Mesenchymal stem cell (in vitro differentiated cells and primary cell): Measurements from ENCODE around the gene DACH2.
"Not testable (repeated sequence)": the region's sequence is repeated elsewhere in the genome, so short reads cannot be mapped to it uniquely, and the experiment has no call there.

Experiments used
- DNase-seq: peaks from one replicate; pipeline ENCODE4 v3.0.0-alpha.2; 2013
- H2AFZ ChIP-seq: one replicate; pipeline ENCODE4 v1.6.1; 2013; ENCODE audit warnings: low read depth, mild to moderate bottlenecking, control low read depth, inconsistent platforms, low read length, moderate library complexity
- H2AK5ac ChIP-seq: 2 replicates; pipeline ENCODE4 v1.6.1; 2013; ENCODE audit warnings: low read length, moderate library complexity, mild to moderate bottlenecking, inconsistent platforms; ENCODE audit not compliant: severe bottlenecking
- H2BK120ac ChIP-seq: one replicate; pipeline ENCODE4 v1.6.1; 2013; ENCODE audit warnings: low read depth, mild to moderate bottlenecking, inconsistent platforms, low read length, moderate library complexity
- H2BK12ac ChIP-seq, 2 experiments: one replicate each; pipeline ENCODE4 v1.6.1; 2013; ENCODE audit warnings: inconsistent platforms in 2 of 2, low read length in 2 of 2, mild to moderate bottlenecking in 2 of 2, moderate library complexity in 2 of 2, control low read depth in 1 of 2
- H2BK15ac ChIP-seq: one replicate; pipeline ENCODE4 v1.6.1; 2013; ENCODE audit warnings: mild to moderate bottlenecking, low read depth, inconsistent platforms; ENCODE audit not compliant: poor library complexity, severe bottlenecking
- H2BK5ac ChIP-seq: 2 replicates; pipeline ENCODE4 v1.6.1; 2013; ENCODE audit warnings: low read depth, mild to moderate bottlenecking, low read length, control low read depth, inconsistent platforms; ENCODE audit not compliant: poor library complexity, severe bottlenecking
- H3K14ac ChIP-seq, 2 experiments: one replicate each; pipeline ENCODE4 v1.6.1; 2013; ENCODE audit warnings: inconsistent platforms in 2 of 2, low read length in 2 of 2, control low read depth in 1 of 2, mild to moderate bottlenecking in 1 of 2, moderate library complexity in 1 of 2
- H3K18ac ChIP-seq, 2 experiments: one replicate each; pipeline ENCODE4 v1.6.1; 2013; ENCODE audit warnings: inconsistent platforms in 2 of 2, low read length in 2 of 2, control low read depth in 1 of 2, low read depth in 1 of 2, mild to moderate bottlenecking in 1 of 2
- H3K23ac ChIP-seq, 2 experiments: one replicate each; pipeline ENCODE4 v1.6.1; 2013; ENCODE audit warnings: inconsistent platforms in 2 of 2, low read length in 2 of 2, mild to moderate bottlenecking in 2 of 2, moderate library complexity in 2 of 2, control low read depth in 1 of 2
- H3K27ac ChIP-seq: 2 replicates; pipeline ENCODE4 v1.5.1; 2013; ENCODE audit warnings: mild to moderate bottlenecking, moderate library complexity, low read length, control low read depth, inconsistent platforms; ENCODE audit not compliant: poor library complexity, severe bottlenecking
- H3K27me3 ChIP-seq, 2 experiments: 2 replicates each; pipeline versions ENCODE4 v1.6.1 to v1.7.0; 2013; ENCODE audit warnings: low read length in 2 of 2, mild to moderate bottlenecking in 2 of 2, moderate library complexity in 2 of 2, control low read depth in 1 of 2, inconsistent platforms in 1 of 2; ENCODE audit not compliant: control insufficient read depth in 1 of 2, insufficient read depth in 1 of 2
- H3K36me3 ChIP-seq, 2 experiments: 2 replicates each; pipeline versions ENCODE4 v1.6.1 to v1.7.0; 2013; ENCODE audit warnings: low read length in 2 of 2, control low read depth in 1 of 2, inconsistent platforms in 1 of 2, low read depth in 1 of 2, mild to moderate bottlenecking in 1 of 2; ENCODE audit not compliant: insufficient read depth in 2 of 2, control insufficient read depth in 1 of 2
- H3K4ac ChIP-seq, 2 experiments: one replicate each; pipeline ENCODE4 v1.6.1; 2013; ENCODE audit warnings: inconsistent platforms in 2 of 2, low read length in 2 of 2, mild to moderate bottlenecking in 2 of 2, moderate library complexity in 2 of 2, control low read depth in 1 of 2, low read depth in 1 of 2
- H3K4me1 ChIP-seq: 2 replicates; pipeline ENCODE4 v1.6.1; 2013; ENCODE audit warnings: low read depth, low read length, control low read depth; ENCODE audit not compliant: control insufficient read depth, insufficient read depth
- H3K4me2 ChIP-seq: 2 replicates; pipeline ENCODE4 v1.6.1; 2013; ENCODE audit warnings: low read length, mild to moderate bottlenecking, inconsistent platforms; ENCODE audit not compliant: poor library complexity, severe bottlenecking
- H3K4me3 ChIP-seq, 2 experiments: 2 replicates each; pipeline versions ENCODE4 v1.5.1 to v1.7.0; 2013; ENCODE audit warnings: low read length in 2 of 2, mild to moderate bottlenecking in 2 of 2, control low read depth in 1 of 2, low read depth in 1 of 2; ENCODE audit not compliant: insufficient read depth in 1 of 2
- H3K79me1 ChIP-seq: replicated peaks from 2 replicates; pipeline ENCODE4 v1.6.1; 2013; ENCODE audit warnings: mild to moderate bottlenecking, control low read depth, low read length, inconsistent platforms; ENCODE audit not compliant: poor library complexity, severe bottlenecking
- H3K9ac ChIP-seq: 2 replicates; pipeline ENCODE4 v1.7.0; 2013; ENCODE audit warnings: mild to moderate bottlenecking, low read length, moderate library complexity
- H3K9me3 ChIP-seq: 2 replicates; pipeline ENCODE4 v1.7.0; 2013; ENCODE audit warnings: mild to moderate bottlenecking, low read length; ENCODE audit not compliant: control insufficient read depth
- H4K8ac ChIP-seq: one replicate; pipeline ENCODE4 v1.6.1; 2013; ENCODE audit warnings: inconsistent platforms, mild to moderate bottlenecking, low read length, moderate library complexity
- H4K91ac ChIP-seq: one replicate; pipeline ENCODE4 v1.6.1; 2013; ENCODE audit warnings: mild to moderate bottlenecking, low read length, inconsistent platforms
- WGBS: methylation state at CpG from one replicate; pipeline ENCODE4 v1.1.7; 2013; ENCODE audit warnings: mixed read lengths; 5-methylcytosine and 5-hydroxymethylcytosine counted together

The DACH2 gene

GRCh38 chrX:86171366-86171765, 23.1 kb downstream of the DACH2 start:
- no peak overlapping the region for H2BK15ac ChIP-seq
- no peak overlapping the region for H3K23ac ChIP-seq
- no peak overlapping the region for H3K4me2 ChIP-seq
- H3K4me1 ChIP-seq, result no peaks in the 10 kb centered on the region
- WGBS, result 7% methylated on average over 2 of the region's 3 CpGs
- H3K4ac ChIP-seq, result no peak overlapping the region
- H3K36me3 ChIP-seq, result no peaks in the 10 kb centered on the region
- H3K27ac ChIP-seq, result no peak overlapping the region
- peaks cover 0 to 6% of the 10 kb centered on the region in 2 experiments for H3K27me3 ChIP-seq
- DNase-seq, result peak; percentile 16
- no peak overlapping the region for H2BK12ac ChIP-seq
- no peak overlapping the region for H3K14ac ChIP-seq
- no peak overlapping the region for H2AFZ ChIP-seq
- H4K8ac ChIP-seq, result no peak overlapping the region
- no peak overlapping the region for H2BK120ac ChIP-seq
- H3K9ac ChIP-seq, result no peak overlapping the region
- no peak overlapping the region for H2BK5ac ChIP-seq
- H3K4me3 ChIP-seq, result no peak overlapping the region
- H3K9me3 ChIP-seq, result no peaks in the 10 kb centered on the region
- H3K18ac ChIP-seq, result no peak overlapping the region
- H4K91ac ChIP-seq, result no peak overlapping the region
- no peaks in the 10 kb centered on the region for H3K79me1 ChIP-seq
- no peak overlapping the region for H2AK5ac ChIP-seq

- WGBS, result no CpG with 5 or more reads among the region's 1 CpG
- Histone ChIP-seq H2BK12ac (no peak overlapping the region), H2AFZ (no peak overlapping the region)
These were observed 30.7 kb downstream of the DACH2 start for GRCh38 chrX:86178906-86179305.

DNA sequence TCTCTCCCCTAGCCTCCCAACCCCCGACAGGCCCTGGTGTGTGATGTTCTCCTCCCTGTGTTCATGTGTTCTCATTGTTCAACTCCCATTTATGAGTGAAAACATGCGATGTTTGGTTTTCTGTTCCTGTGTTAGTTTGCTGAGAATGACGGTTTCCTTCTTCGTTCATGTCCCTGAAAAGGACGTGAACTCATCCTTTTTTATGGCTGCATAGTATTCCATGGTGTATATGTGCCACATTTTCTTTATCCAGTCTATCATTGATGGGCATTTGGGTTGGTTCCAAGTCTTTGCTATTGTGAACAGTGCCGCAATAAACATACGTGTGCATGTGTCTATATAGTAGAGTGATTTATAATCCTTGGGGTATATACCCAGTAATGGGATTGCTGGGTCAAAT, 33.1 kb downstream of the DACH2 start:
- WGBS, result 100% methylated on average over 1 of the region's 7 CpGs

More at GRCh38 chrX:86178906-86179305, 30.7 kb downstream of the DACH2 start:
- Histone ChIP-seq H2BK5ac (no peak overlapping the region), H3K4me3 (no peak overlapping the region), H3K18ac (no peak overlapping the region), H3K14ac (no peak overlapping the region), H4K8ac (no peak overlapping the region), H2AK5ac (no peak overlapping the region), H3K4me1 (no peaks in the 10 kb centered on the region), H4K91ac (no peak overlapping the region), H3K4me2 (no peak overlapping the region), H3K27me3 (no peaks in the 10 kb centered on the region), H3K36me3 (no peaks in the 10 kb centered on the region), H3K23ac (no peak overlapping the region), H3K9ac (no peak overlapping the region), H3K27ac (no peak overlapping the region), H3K4ac (no peak overlapping the region), H3K9me3 (no peaks in the 10 kb centered on the region), H2BK15ac (no peak overlapping the region), H3K79me1 (no peaks in the 10 kb centered on the region), H2BK120ac (no peak overlapping the region)
- DNase-seq, result no peak

DNA sequence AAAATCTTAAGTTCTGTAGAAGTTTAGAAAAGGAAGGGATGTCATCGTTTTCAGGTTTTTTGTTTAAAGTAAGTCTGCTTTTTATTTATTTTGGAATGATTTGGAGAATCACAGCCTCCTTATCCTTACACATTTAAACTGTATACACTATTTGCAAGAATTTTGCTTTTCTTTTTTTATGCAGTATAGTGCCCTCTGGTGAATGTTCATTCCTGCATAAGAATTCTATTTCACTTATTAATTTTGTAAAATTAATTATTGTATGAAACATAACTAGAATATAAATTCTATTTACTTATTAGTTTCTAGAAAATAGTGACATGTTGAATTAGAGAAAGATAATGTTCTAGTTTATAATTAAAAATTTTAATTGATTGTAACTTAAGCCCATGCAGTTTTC, 44.6 kb downstream of the DACH2 start:
- peaks cover 8% of the 10 kb centered on the region for H3K9me3 ChIP-seq
- no CpG with 5 or more reads among the region's 1 CpG for WGBS
- H3K14ac ChIP-seq, result no peak overlapping the region
- H3K4me3 ChIP-seq, result no peak overlapping the region
- H4K8ac ChIP-seq, result no peak overlapping the region
- no peaks in the 10 kb centered on the region for H3K79me1 ChIP-seq
- H2BK12ac ChIP-seq, result no peak overlapping the region
- H2AFZ ChIP-seq, result no peak overlapping the region
- DNase-seq, result no peak
- H2BK5ac ChIP-seq, result no peak overlapping the region
- H4K91ac ChIP-seq, result no peak overlapping the region
- no peak overlapping the region for H2BK15ac ChIP-seq
- no peaks in the 10 kb centered on the region for H3K27me3 ChIP-seq
- no peak overlapping the region for H3K4ac ChIP-seq
- H3K4me1 ChIP-seq, result no peaks in the 10 kb centered on the region
- H2AK5ac ChIP-seq, result no peak overlapping the region
- no peak overlapping the region for H3K18ac ChIP-seq
- H3K9ac ChIP-seq, result no peak overlapping the region
- no peak overlapping the region for H2BK120ac ChIP-seq
- H3K4me2 ChIP-seq, result no peak overlapping the region
- H3K23ac ChIP-seq, result no peak overlapping the region
- no peaks in the 10 kb centered on the region for H3K36me3 ChIP-seq
- no peak overlapping the region for H3K27ac ChIP-seq

More for the DNA sequence above, 33.1 kb downstream of the DACH2 start:
- not testable (repeated sequence) for H2BK5ac ChIP-seq, H3K4me2 ChIP-seq, H3K14ac ChIP-seq, H3K9me3 ChIP-seq, H2AK5ac ChIP-seq, H3K4me3 ChIP-seq, H3K18ac ChIP-seq, H3K4me1 ChIP-seq, H4K91ac ChIP-seq, H4K8ac ChIP-seq, H2BK15ac ChIP-seq, H3K79me1 ChIP-seq, H3K4ac ChIP-seq, H3K36me3 ChIP-seq, H3K27ac ChIP-seq, H3K23ac ChIP-seq, H2AFZ ChIP-seq, H2BK12ac ChIP-seq, H3K9ac ChIP-seq, H3K27me3 ChIP-seq, DNase-seq, H2BK120ac ChIP-seq
